NCI-H2196 (cell line): Measurements from ENCODE around the gene WWOX.
A peak's percentile ranks its signal among the peaks of the same experiment; 100 is the strongest.

ENCODE experiments used
- DNase-seq: peaks from one replicate; lab custom pipeline; 2025; ENCODE audit not compliant: unreplicated experiment; lab: John Stamatoyannopoulos, UW

The WWOX gene

DNA sequence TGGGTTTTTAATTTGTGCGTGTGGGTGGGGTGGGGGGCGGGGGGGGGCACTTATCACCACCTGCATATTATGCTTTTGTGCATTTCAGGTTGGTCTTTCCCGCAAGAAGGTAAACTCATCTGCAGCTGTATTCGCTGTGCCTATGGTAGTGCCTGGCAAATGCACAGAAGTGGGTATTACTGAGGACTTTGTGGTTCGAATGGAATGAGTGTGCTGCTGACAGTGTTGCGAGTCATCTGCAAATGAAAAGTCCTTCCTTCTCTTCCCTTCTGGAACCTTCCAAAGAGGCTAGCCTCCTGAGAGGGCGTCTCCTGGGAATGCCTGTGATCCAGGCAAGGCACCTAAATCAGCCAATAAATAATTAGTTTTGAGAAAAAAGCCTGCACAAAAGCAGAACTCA is 968.1 kb downstream of the WWOX start:
- DNase-seq = no peak

DNA sequence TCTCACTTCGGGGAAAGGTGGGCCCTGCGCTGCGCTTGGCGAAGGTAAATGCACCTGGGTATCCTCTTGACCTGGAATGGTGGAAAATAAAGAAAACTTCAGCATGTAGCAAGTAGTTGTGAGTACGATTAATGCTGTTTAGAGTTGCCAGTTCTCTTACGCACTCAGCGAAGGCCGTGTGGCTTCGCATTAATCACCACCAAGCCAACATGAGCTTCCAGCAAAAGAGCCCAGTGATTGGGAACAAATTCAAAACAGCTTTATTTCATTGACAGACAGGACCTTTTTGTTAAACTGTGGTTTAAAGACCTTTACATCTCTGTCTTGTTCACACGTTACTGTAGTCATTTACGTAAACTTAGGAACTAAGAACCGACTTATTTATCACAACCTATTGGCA is 969.7 kb downstream of the WWOX start:
- DNase-seq = no peak

DNA sequence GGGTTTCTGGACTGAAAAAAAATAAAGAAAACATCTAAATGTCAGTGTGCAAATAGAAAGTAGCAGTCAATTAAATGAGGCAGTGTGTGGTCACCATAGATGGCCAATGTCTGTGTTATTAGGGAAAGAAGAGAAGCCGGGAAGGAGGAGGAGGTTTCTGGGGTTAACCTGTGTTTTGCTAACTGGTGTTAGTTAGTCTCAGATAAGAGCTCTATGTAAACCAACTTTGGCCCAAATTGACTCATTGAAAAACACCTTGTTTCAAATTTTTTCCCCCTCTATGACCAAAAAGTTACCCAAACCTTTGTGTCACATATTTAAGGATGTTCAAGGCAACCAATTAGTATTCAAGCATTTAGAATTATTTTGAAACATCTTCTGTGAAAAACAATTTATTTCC is 970.2 kb downstream of the WWOX start:
- no peak for DNase-seq

DNA sequence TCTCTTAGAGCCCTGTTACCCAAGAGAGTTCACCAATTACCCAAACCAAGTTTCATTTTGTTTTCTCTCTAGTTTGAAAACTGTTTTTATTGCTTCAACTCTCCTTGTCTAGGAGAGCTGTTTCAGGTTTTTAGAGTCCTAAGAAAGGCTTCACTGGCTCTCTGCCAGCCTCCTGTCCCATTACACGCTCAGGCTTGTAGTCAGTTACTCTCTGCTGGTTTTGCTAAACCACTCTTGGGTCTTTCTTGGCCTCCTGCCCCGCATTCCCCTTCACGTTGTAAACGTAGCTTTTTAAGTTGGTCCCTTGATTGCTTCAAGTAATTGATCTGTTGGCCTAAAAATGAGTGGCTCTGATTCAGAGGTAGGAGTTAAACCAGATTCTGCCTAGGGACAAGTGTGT is 972.0 kb downstream of the WWOX start:
- DNase-seq = peak; percentile 4

DNA sequence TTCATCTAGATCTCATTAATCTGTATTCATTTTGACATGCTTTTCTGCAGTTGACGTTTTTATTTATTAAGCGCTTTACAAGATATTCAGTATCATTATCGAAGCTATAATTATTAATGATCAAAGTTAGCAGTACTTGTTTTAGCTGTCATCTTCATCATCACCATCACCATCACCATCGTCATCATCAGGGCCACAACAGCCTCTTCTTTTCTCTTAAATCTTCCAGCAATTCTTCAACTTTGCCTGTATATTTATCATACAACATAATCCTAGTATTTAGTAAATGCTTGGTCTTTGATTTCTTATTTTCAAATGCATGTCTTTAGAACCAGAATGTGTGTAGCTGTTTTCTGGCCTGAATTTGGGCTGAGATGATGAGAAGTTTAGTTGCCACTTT is 973.1 kb downstream of the WWOX start:
- DNase-seq = no peak

GRCh38 chr16:79073566-79073965 is 974.1 kb downstream of the WWOX start:
- no peak for DNase-seq

- DNase-seq = no peak
Observed at GRCh38 chr16:79074541-79074940, 975.1 kb downstream of the WWOX start.

DNA sequence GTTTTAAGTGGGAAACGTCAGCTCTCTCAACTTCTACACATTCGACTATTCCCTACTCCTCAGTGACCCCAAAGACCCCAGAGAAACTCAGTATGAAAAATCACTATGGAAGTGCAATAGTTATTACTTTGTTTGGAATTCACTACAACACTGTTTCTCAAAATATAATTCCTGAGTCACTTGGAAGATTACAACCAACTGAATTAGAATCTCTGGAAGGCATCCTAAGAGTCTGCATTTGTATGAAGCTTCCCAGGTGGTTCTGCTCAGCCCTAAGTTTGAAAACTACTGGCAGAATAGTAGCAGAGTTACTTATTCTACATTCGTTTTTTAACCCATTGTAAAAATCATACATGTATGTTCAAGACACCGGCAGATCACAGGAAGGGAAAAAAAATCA is 975.5 kb downstream of the WWOX start:
- no peak for DNase-seq

GRCh38 chr16:79076047-79076767 is 976.8 kb downstream of the WWOX start:
- no peak for DNase-seq

GRCh38 chr16:79077346-79077745 is 977.9 kb downstream of the WWOX start:
- no peak for DNase-seq

- DNase-seq = no peak
Observed at GRCh38 chr16:79079656-79080420, 980.4 kb downstream of the WWOX start.

GRCh38 chr16:79081297-79082066 is 982.0 kb downstream of the WWOX start:
- DNase-seq = no peak

- no peak for DNase-seq
Observed at GRCh38 chr16:79082970-79083369, 983.5 kb downstream of the WWOX start.

- DNase-seq = no peak
Observed at GRCh38 chr16:79083508-79084299, 984.2 kb downstream of the WWOX start.

DNA sequence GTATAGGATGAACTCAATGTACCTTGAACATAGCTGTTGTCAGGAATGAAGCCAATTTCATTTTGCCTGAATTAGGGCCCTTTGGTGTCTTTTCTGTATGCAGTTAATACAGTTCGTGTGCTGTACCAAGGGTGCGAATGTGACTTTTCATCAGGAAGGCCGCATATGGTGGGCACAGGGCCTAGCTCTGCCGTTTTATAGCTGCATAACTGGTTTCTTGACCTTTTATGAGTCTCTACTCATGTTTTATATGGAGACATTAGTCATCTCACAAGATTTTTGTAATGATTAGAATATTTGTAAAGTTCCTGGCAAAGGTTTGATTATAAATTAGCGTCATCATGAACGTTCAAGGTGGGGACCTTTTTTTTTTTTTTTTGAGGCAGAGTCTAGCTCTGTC is 989.5 kb downstream of the WWOX start:
- no peak for DNase-seq

- DNase-seq = no peak
Observed at GRCh38 chr16:79089735-79090284, 990.4 kb downstream of the WWOX start.

DNA sequence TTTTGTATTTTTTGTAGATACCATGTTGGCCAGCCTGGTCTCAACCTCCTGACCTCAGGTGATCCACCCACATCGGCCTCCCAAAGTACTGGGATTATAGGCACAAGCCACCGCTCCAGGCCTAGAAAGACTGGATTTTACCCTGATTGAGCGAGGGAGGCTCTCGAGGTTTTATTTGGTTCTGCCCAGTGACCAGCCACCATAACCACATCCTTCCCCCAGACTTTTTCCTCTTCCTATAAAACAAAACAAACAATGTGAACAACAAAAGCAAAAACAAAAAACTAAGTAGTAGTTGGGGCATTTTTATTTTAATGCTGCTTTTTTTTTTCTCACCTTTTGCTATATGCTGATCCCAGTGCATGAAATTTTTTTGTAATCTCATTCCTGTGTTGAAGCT is 991.5 kb downstream of the WWOX start:
- DNase-seq = no peak

DNA sequence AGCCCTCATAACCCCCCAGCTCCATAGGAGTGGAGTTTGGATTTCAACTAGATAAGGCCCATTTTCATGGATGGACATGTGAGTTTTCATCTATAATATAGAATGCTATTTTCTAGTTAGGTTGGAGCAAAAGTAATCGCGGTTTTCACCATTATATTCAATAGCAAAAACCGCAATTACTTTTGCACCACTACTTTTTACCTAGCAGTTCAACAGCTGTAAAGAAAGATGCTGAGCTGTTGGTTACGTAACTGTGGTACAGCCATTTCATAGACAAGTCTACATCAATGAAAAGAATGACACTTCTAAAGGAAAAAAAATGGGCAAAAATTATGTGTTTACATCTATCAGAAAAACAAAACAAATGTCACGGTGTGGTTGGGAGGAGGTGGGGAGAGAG is 993.4 kb downstream of the WWOX start:
- no peak for DNase-seq

GRCh38 chr16:79093554-79093967 is 994.1 kb downstream of the WWOX start:
- DNase-seq = no peak

GRCh38 chr16:79096246-79096645 is 996.8 kb downstream of the WWOX start:
- no peak for DNase-seq

DNA sequence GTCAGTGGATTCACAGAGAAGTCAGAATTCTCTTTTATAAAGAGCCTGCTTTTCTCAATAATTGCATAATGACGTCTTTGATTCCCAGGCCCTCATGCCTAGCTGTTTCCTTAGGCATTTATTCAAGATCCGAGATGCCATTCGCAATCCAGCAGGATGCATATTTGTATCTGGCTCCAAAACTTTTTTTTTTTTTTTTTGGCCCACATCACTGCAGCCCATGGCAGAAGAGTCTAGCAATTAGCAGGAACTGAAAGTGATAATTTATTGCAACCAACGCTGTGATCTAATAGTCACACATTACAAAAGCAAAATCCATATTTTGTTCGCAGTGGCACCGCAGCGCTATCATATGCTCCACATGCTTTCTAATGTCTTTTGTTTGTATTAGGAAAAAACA is 997.7 kb downstream of the WWOX start:
- no peak for DNase-seq
